Lower leg skin (tissue), 3 donors: ENCODE measurements around the gene TRPM3.

Experiments used
- CTCF ChIP-seq, 3 donors: fragments of 450-650 bp; IDR thresholded peaks; one replicate each; pipeline ENCODE4 v1.5.1; 2016; ENCODE audit warnings: antibody characterized with exemption in 3 of 3, mild to moderate bottlenecking in 3 of 3, moderate library complexity in 2 of 3
- POLR2A ChIP-seq, 2 donors: fragments of 450-650 bp; IDR thresholded peaks; one replicate each; pipeline ENCODE4 v1.6.1; 2016 to 2017; ENCODE audit warnings: antibody characterized with exemption in 2 of 2, mild to moderate bottlenecking in 1 of 2, moderate library complexity in 1 of 2

- no peak for TF ChIP-seq CTCF (IDR thresholded peaks at IDR 0.05)
- no peak for TF ChIP-seq POLR2A (IDR thresholded peaks at IDR 0.05)
Observed at GRCh38 chr9:70823284-70823683, 298.1 kb downstream of the TRPM3 start.
